NT2/D1 (cell line): Measurements from ENCODE around the gene SLC22A13.
A peak's percentile ranks its signal among the peaks of the same experiment; 100 is the strongest.

Experiments
- DNase-seq: peaks from one replicate; pipeline ENCODE4 v3.0.0-alpha.2; 2011; ENCODE audit warnings: low read depth, low spot score
- H3K27me3 ChIP-seq: 2 replicates; pipeline ENCODE4 v1.6.0; 2011; ENCODE audit warnings: mild to moderate bottlenecking; ENCODE audit not compliant: insufficient read length, insufficient read depth
- H3K36me3 ChIP-seq: 2 replicates; pipeline ENCODE4 v1.6.1; 2011; ENCODE audit warnings: mild to moderate bottlenecking, low read length, mixed read lengths; ENCODE audit not compliant: insufficient read depth, insufficient read length
- H3K4me1 ChIP-seq: 2 replicates; pipeline ENCODE4 v1.5.1; 2011; ENCODE audit not compliant: insufficient read depth, insufficient read length
- H3K4me3 ChIP-seq: 2 replicates; pipeline ENCODE4 v1.5.1; 2011; ENCODE audit warnings: low read depth; ENCODE audit not compliant: insufficient read length
- H3K9ac ChIP-seq: 2 replicates; pipeline ENCODE4 v1.6.0; 2011; ENCODE audit warnings: low read depth; ENCODE audit not compliant: insufficient read length
- H3K9me3 ChIP-seq: 2 replicates; pipeline ENCODE4 v1.5.1; 2011; ENCODE audit warnings: mild to moderate bottlenecking, low read length; ENCODE audit not compliant: insufficient read depth
- SUZ12 ChIP-seq: IDR thresholded peaks from 2 replicates; pipeline ENCODE4 v1.6.1; 2011; ENCODE audit not compliant: insufficient read length, insufficient read depth; ENCODE audit errors: extremely low read depth
- YY1 ChIP-seq: IDR thresholded peaks from 2 replicates; pipeline ENCODE4 v1.6.1; 2011; ENCODE audit not compliant: insufficient read length, insufficient read depth
- ZNF274 ChIP-seq: IDR thresholded peaks from 2 replicates; pipeline ENCODE4 v1.6.1; 2011; ENCODE audit warnings: mild to moderate bottlenecking, low read depth, low read length

Gene SLC22A13

DNA sequence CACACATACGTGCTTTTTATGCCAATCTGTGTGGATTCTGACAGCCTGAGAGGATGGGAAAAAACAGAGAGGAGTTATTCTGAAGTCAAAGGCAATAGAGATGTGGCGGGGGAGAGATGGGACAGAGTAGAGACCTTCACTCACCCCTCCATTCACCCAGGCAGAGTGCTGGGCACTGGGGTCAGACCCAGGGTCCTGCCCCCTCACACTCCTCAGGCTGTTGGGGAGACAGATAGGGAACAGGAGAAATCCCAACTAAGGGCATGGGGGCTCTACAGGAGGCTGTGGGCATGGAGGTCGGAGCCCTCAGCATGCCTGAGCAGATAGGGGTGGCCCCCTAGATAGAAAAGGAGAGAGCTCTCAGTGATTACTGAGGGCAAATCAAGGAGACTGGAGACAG lies 46.7 kb downstream of the SLC22A13 start:
- Histone ChIP-seq H3K36me3 (no peaks in the 10 kb centered on the region), H3K9ac (no peak overlapping the region), H3K27me3 (peaks cover 3% of the 10 kb centered on the region), H3K9me3 (no peaks in the 10 kb centered on the region), H3K4me1 (peaks cover 12% of the 10 kb centered on the region), H3K4me3 (no peak overlapping the region)
- no peak for TF ChIP-seq SUZ12
- no peak for TF ChIP-seq YY1
- TF ChIP-seq ZNF274 = no peak
- DNase-seq = no peak

DNA sequence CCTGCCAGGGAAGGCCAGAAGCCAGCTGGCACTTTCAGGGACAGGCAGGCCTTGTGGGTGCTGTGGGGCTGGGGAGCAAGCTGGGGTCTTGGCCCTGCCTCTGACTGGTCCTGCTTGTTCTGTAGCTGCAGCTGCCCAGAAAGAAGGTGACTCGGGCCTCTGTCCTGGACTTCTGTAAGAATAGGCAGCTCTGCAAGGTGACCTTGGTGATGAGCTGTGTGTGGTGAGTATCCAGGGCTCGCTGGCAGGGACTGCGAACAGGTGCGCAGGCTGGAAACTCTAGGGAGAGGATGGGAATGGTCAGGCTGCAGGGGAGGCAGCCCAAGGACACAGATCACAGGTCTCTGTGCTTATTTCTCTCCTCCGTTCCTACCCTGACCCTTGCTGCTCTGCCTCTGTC lies 47.7 kb downstream of the SLC22A13 start:
- no peaks in the 10 kb centered on the region for H3K9me3 ChIP-seq
- H3K9ac ChIP-seq = no peak overlapping the region
- DNase-seq = no peak
- no peak for TF ChIP-seq YY1
- no peak for TF ChIP-seq ZNF274
- no peak for TF ChIP-seq SUZ12
- no peak overlapping the region for H3K4me3 ChIP-seq
- H3K4me1 ChIP-seq = peaks cover 12% of the 10 kb centered on the region
- peaks cover 3% of the 10 kb centered on the region for H3K27me3 ChIP-seq
- no peaks in the 10 kb centered on the region for H3K36me3 ChIP-seq

DNA sequence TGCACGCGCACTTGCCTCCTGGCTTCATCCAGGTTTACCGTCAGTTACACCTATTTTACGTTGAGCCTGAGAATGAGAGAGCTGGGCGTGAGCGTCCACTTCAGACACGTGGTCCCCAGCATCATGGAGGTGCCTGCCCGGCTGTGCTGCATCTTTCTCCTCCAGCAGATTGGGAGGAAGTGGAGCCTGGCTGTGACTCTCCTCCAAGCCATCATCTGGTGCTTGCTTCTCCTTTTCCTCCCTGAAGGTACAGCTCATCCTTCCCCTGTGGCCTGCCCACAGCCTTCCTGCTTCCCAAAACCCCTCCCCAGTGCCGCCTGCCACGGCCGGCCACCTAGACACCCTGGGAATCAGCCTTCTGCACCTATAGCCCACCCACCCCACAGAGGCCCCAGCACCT lies 48.1 kb downstream of the SLC22A13 start:
- no peaks in the 10 kb centered on the region for H3K36me3 ChIP-seq
- H3K9me3 ChIP-seq = no peaks in the 10 kb centered on the region
- DNase-seq = no peak
- H3K9ac ChIP-seq = no peak overlapping the region
- TF ChIP-seq ZNF274 (no peak), YY1 (no peak)
- H3K4me1 ChIP-seq = peaks cover 12% of the 10 kb centered on the region
- H3K4me3 ChIP-seq = no peak overlapping the region
- H3K27me3 ChIP-seq = peaks cover 3% of the 10 kb centered on the region

DNA sequence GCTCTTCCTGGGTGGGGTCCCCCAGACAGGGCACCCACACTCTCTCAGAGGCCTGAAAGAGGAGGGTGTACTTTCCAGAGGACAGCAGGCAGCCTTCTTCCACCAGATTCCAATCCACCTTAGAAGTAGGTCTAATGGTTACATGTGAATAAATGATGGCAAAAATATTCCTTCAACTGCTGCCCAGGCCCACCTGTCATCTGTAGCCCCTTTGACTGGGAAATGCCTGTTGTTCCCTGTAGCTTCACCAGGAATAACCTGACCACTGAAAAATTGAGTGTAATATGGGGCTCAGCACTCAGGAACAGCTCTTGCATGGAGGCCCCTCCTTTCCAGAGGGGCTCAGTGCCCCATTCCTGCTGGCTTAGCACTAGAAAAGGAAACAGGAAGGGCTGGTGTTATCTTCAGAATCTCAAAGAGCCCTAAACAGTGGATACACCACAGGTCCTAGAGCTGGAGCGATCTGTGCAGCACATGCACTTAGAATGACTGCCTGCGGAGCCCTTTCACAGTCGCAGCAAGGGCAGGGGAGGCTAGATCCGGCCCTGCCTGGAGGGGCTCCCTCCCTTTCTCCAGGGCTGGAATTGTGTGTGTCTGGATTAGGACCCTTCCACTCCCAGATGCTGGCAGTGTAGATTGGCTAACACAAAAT lies 48.6 kb downstream of the SLC22A13 start:
- DNase-seq = peak; percentile 6
- Histone ChIP-seq H3K36me3 (no peaks in the 10 kb centered on the region), H3K9me3 (no peaks in the 10 kb centered on the region), H3K4me1 (peaks cover 12% of the 10 kb centered on the region), H3K9ac (no peak overlapping the region), H3K4me3 (no peak overlapping the region), H3K27me3 (no peaks in the 10 kb centered on the region)
- TF ChIP-seq YY1 (no peak), ZNF274 (no peak), SUZ12 (no peak)

DNA sequence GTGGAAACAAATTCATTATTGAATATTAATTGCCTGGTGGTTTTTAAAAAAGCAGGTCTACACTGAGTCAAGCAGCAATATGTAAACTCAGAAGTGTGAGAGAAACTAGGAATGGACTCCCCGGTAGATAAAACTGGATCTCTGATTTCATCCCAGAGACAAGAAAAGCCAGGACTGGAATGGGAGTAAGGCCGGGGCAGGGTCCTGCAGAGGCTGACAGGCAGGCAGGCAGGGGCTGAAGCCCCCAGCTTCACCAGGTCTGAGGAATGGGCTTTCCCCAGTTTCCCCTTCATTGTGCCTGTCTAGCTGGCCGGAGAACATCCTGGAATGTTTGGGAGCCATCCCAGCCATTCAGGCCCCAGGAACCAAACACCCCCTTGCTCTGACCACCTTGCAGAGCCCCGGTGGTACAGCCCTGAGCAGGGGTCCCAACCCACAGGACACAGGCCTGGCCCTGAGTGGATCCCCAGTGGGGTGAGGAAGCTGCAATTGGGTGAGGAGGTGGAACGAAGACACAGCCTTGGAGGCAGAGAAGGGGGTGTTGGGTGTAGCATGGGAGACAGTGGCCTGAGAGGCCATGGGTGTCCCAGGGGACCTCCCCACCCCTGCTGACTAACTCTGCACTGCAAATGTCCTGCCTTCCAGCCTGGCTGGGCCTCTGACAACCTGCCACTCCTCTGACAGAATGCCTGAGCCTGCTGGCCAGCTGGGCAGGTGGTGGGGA lies 49.3 kb downstream of the SLC22A13 start:
- Histone ChIP-seq H3K4me3 (no peak overlapping the region), H3K9me3 (no peaks in the 10 kb centered on the region), H3K4me1 (peaks cover 12% of the 10 kb centered on the region), H3K27me3 (no peaks in the 10 kb centered on the region), H3K9ac (no peak overlapping the region), H3K36me3 (no peaks in the 10 kb centered on the region)
- no peak for DNase-seq
- no peak for TF ChIP-seq ZNF274
- TF ChIP-seq YY1 = no peak
- TF ChIP-seq SUZ12 = no peak

DNA sequence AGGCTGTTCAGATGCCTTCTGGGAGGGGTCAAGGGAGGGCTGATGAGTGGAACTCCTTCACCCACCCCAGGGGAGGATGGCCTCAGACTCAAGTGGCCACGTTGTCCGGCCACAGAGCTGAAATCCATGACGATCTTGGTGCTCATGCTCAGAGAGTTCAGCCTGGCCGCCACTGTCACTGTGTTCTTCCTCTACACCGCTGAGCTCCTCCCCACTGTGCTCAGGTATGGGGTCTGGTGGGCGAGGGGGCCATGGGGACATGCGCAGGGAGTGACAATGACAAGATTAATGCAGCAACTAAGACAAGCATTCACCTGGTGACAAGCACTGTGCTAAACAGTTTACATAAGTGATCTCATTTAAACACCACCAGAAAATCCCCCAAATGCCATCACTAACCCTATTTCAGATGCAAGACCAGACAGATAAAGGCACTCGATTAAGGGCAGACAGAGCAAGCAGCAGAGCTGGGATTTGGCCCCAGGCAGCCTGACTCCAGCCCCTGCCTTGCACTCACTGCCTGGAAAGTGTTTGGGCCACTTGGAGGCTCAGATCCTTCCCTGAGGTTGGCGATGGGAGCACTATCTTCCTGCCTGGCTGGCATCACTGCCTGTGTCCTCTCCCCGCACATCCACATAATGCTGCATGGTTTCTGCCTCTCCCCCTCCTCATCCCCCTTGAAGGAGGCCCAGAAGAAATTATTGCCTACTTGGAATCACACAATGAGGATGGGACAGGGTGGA lies 50.0 kb downstream of the SLC22A13 start:
- Histone ChIP-seq H3K36me3 (no peaks in the 10 kb centered on the region), H3K9me3 (no peaks in the 10 kb centered on the region), H3K9ac (no peak overlapping the region), H3K4me1 (peaks cover 12% of the 10 kb centered on the region), H3K27me3 (no peaks in the 10 kb centered on the region), H3K4me3 (no peak overlapping the region)
- TF ChIP-seq SUZ12 = no peak
- TF ChIP-seq YY1 = no peak
- TF ChIP-seq ZNF274 = no peak
- DNase-seq = no peak

DNA sequence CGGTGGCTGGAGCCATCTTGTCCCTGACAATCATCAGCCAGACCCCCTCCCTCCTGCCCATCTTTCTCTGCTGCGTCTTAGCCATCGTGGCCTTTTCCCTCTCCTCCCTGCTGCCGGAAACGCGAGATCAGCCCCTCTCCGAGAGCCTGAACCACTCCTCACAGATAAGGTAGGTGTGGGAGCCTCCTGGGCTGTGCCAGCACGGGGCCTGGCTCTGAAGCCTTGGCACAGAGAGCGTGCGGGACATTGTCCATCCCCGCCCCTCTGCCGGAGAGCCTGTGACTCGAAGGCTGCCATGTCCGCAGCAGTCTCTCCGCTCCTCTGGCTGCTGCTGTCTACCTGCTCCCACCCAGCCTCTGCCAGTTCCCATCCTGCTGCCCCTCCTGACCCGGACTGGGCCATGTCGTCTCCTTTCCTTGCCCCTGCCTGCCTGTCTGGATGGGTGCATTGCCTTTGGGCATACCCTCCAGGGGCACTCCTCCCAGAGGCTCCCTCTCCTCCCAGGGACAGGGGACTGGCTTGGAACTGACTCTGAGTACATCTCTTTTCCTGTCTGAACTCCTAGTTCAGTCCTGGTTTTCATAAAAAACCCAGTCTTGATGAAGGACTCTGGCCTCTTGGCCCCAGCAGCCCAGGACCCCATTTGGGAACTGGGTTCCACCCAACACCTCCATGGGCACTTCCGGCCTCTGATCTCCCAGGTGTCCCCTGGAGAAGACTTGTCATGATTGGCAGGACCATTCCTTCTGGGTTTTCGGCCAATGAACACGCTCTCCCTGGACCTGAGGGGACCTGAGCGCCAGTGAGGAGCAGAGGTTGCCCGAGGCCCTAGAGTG lies 51.0 kb downstream of the SLC22A13 start:
- no peaks in the 10 kb centered on the region for H3K27me3 ChIP-seq
- no peak overlapping the region for H3K4me3 ChIP-seq
- H3K9me3 ChIP-seq = no peaks in the 10 kb centered on the region
- TF ChIP-seq SUZ12 (no peak), ZNF274 (no peak), YY1 (no peak)
- no peaks in the 10 kb centered on the region for H3K36me3 ChIP-seq
- DNase-seq = no peak
- H3K9ac ChIP-seq = no peak overlapping the region
- peaks cover 12% of the 10 kb centered on the region for H3K4me1 ChIP-seq
